NCI-H2227 (cell line): ENCODE data around the gene USP2.

Source experiments
- DNase-seq: peaks from one replicate; lab custom pipeline; 2025; ENCODE audit not compliant: unreplicated experiment; lab: John Stamatoyannopoulos, UW

The USP2 gene

GRCh38 chr11:119377961-119378667 lies 3.4 kb downstream of the USP2 start:
- no peak for DNase-seq

GRCh38 chr11:119377112-119377901 lies 4.2 kb downstream of the USP2 start:
- DNase-seq: no peak

- no peak for DNase-seq
Measured at GRCh38 chr11:119376197-119376847, 5.2 kb downstream of the USP2 start.

- no peak for DNase-seq
Measured at GRCh38 chr11:119375337-119376196, 5.9 kb downstream of the USP2 start.

- DNase-seq: no peak
Measured at GRCh38 chr11:119374632-119375336, 6.7 kb downstream of the USP2 start.

GRCh38 chr11:119373921-119374631 lies 7.4 kb downstream of the USP2 start:
- DNase-seq: peak; percentile 58

GRCh38 chr11:119373059-119373920 lies 8.2 kb downstream of the USP2 start:
- DNase-seq: no peak

GRCh38 chr11:119372260-119373058 lies 9.0 kb downstream of the USP2 start:
- DNase-seq: no peak

- peak; percentile 19 for DNase-seq
Measured at GRCh38 chr11:119371778-119372182, 9.7 kb downstream of the USP2 start.

GRCh38 chr11:119371067-119371601 lies 10.4 kb downstream of the USP2 start:
- no peak for DNase-seq

GRCh38 chr11:119370486-119371046 lies 10.9 kb downstream of the USP2 start:
- DNase-seq: no peak

GRCh38 chr11:119369132-119369925 lies 12.2 kb downstream of the USP2 start:
- no peak for DNase-seq

GRCh38 chr11:119368121-119369034 lies 13.1 kb downstream of the USP2 start:
- DNase-seq: no peak

GRCh38 chr11:119367661-119368120 lies 13.8 kb downstream of the USP2 start:
- no peak for DNase-seq
